Glutamatergic neuron (in vitro differentiated cells): ENCODE data around the gene GTF2F1. TPM values are rescaled to one million over a fixed set of nuclear protein-coding genes. Genes with fewer than 3 reads are reported as not detected.
A peak's percentile ranks its signal among the peaks of the same experiment; 100 is the strongest.

Experiments used
- DNase-seq: peaks from one replicate; pipeline ENCODE4 v3.0.0; 2022
- H3K27ac Mint-ChIP-seq: one replicate; pipeline ENCODE4 v1.8.0; 2020; ENCODE audit warnings: mild to moderate bottlenecking, mixed read lengths, inconsistent platforms; ENCODE audit not compliant: unreplicated experiment
- H3K27me3 Mint-ChIP-seq: one replicate; pipeline ENCODE4 v1.8.0; 2020; ENCODE audit warnings: mild to moderate bottlenecking, moderate library complexity, mixed read lengths, inconsistent platforms; ENCODE audit not compliant: unreplicated experiment
- H3K36me3 Mint-ChIP-seq: one replicate; pipeline ENCODE4 v1.8.0; 2020; ENCODE audit warnings: mild to moderate bottlenecking, mixed read lengths, inconsistent platforms; ENCODE audit not compliant: unreplicated experiment
- H3K4me1 Mint-ChIP-seq: one replicate; pipeline ENCODE4 v1.8.0; 2020; ENCODE audit warnings: mild to moderate bottlenecking, low read depth, mixed read lengths, inconsistent platforms; ENCODE audit not compliant: unreplicated experiment
- H3K4me3 Mint-ChIP-seq: one replicate; pipeline ENCODE4 v1.8.0; 2020; ENCODE audit warnings: mild to moderate bottlenecking, mixed read lengths, inconsistent platforms; ENCODE audit not compliant: unreplicated experiment
- H3K9me3 Mint-ChIP-seq: one replicate; pipeline ENCODE4 v1.8.0; 2020; ENCODE audit warnings: mild to moderate bottlenecking, moderate library complexity, mixed read lengths, inconsistent platforms; ENCODE audit not compliant: unreplicated experiment
- CTCF ChIP-seq: fragments of 200-600 bp; sonication (generic); IDR thresholded peaks from one replicate; pipeline ENCODE4 v1.5.0; 2021; ENCODE audit not compliant: partially characterized antibody, unreplicated experiment
- total RNA-seq: library from RNA; stranded (reverse); fragmentation: NEBNext Ultra II Directional; extraction: Animal tissue kit (Norgen Biotek cat#: 25700); gene quantifications from one replicate; pipeline ENCODE4 v1.2.1, GENCODE V29; 2021; ENCODE audit not compliant: unreplicated experiment

Gene GTF2F1
- total RNA-seq, 1 donor from 2014 or later: 56.0 TPM

GRCh38 chr19:6375411-6376010, 17.5 kb downstream of the GTF2F1 start, which contains the start of gene PSPN:
Gene PSPN (minus strand): TSS chr19:6375933. CDS start chr19:6375849, 84 bp downstream.
- peaks cover 9% of the 10 kb centered on the region for H3K9me3 Mint-ChIP-seq
- no peak within 1 kb of the TSS for H3K27ac Mint-ChIP-seq
- peaks cover 2% of the 10 kb centered on the region for H3K4me1 Mint-ChIP-seq
- peaks cover 3% of the 10 kb centered on the region for H3K27me3 Mint-ChIP-seq
- DNase-seq: no peak
- H3K4me3 Mint-ChIP-seq: no peak within 1 kb of the TSS
- TF ChIP-seq CTCF: no peak
- peaks cover 6% of the 10 kb centered on the region for H3K36me3 Mint-ChIP-seq

- no peak overlapping the region for H3K27ac Mint-ChIP-seq
- TF ChIP-seq CTCF: no peak
- peaks cover 2% of the 10 kb centered on the region for H3K4me1 Mint-ChIP-seq
- peaks cover 4% of the 10 kb centered on the region for H3K27me3 Mint-ChIP-seq
- H3K9me3 Mint-ChIP-seq: peaks cover 9% of the 10 kb centered on the region
- no peak for DNase-seq
- H3K36me3 Mint-ChIP-seq: peaks cover 3% of the 10 kb centered on the region
- H3K4me3 Mint-ChIP-seq: no peak overlapping the region
Measured at GRCh38 chr19:6374711-6375410, 18.1 kb downstream of the GTF2F1 start.

- peak overlapping the region; percentile 88 for H3K4me3 Mint-ChIP-seq
- H3K36me3 Mint-ChIP-seq: no peaks in the 10 kb centered on the region
- no peak overlapping the region for H3K27ac Mint-ChIP-seq
- H3K9me3 Mint-ChIP-seq: peaks cover 9% of the 10 kb centered on the region
- DNase-seq: no peak
- TF ChIP-seq CTCF: no peak
- peaks cover 2% of the 10 kb centered on the region for H3K4me1 Mint-ChIP-seq
- peaks cover 6% of the 10 kb centered on the region for H3K27me3 Mint-ChIP-seq
Measured at GRCh38 chr19:6374161-6374709, 18.7 kb downstream of the GTF2F1 start.

- Mint-ChIP-seq H3K4me3 (peak overlapping the region; percentile 88), H3K9me3 (peaks cover 9% of the 10 kb centered on the region), H3K36me3 (no peaks in the 10 kb centered on the region), H3K4me1 (peaks cover 2% of the 10 kb centered on the region), H3K27me3 (peaks cover 6% of the 10 kb centered on the region), H3K27ac (peak overlapping the region; percentile 69)
- DNase-seq: no peak
- no peak for TF ChIP-seq CTCF
Measured at GRCh38 chr19:6373813-6374108, 19.2 kb downstream of the GTF2F1 start.
